Panc1 (cell line): ENCODE results near the gene CPZ. TPM values are rescaled to one million over a fixed set of nuclear protein-coding genes. Genes with fewer than 3 reads are reported as not detected.
"Not testable (repeated sequence)": the region's sequence is repeated elsewhere in the genome, so short reads cannot be mapped to it uniquely, and the experiment has no call there.

ENCODE experiments used
- ATAC-seq: fragments of 200-7000 bp; cut with Tn5 transposase; 2 replicates; pipeline ENCODE4 v1.9.1; 2020; ENCODE audit warnings: mild to moderate bottlenecking, moderate library complexity
- BruUV-seq: library from RNA; stranded (reverse); fragments of 400-500 nt; replicated peaks from 2 replicates; lab custom pipeline; 2021; lab: Mats Ljungman, UMichigan
- CTCF ChIA-PET: fragments of 300-600 bp; sonication (Branson Sonifier 250); formaldehyde crosslinking; loops from one replicate; lab custom pipeline; 2022; ENCODE audit warnings: antibody characterized with exemption; lab: Charles Lee
- POLR2A ChIA-PET: fragments of 300-600 bp; sonication (Branson Sonifier 250); formaldehyde crosslinking; loops from one replicate; lab custom pipeline; 2022; ENCODE audit warnings: antibody characterized with exemption; lab: Charles Lee
- DNase-seq: peaks from one replicate; pipeline ENCODE4 v3.0.0-alpha.2; 2010; ENCODE audit warnings: low read depth, low spot score
- H3K27ac ChIP-seq: 2 replicates; pipeline ENCODE4 v1.5.1; 2011; ENCODE audit warnings: mild to moderate bottlenecking, low read length, inconsistent platforms
- H3K27me3 ChIP-seq: fragments of 200-500 bp; sonication (Bioruptor generic); 2 replicates; pipeline ENCODE4 v1.6.0; 2014; ENCODE audit warnings: low read length, inconsistent platforms; ENCODE audit not compliant: control insufficient read depth, insufficient read depth
- H3K36me3 ChIP-seq: fragments of 200-500 bp; sonication (Bioruptor generic); 2 replicates; pipeline ENCODE4 v1.5.1; 2014; ENCODE audit warnings: inconsistent platforms, mild to moderate bottlenecking, low read length, moderate library complexity; ENCODE audit not compliant: control insufficient read depth, insufficient read depth
- H3K4me1 ChIP-seq: 2 replicates; pipeline ENCODE4 v1.5.1; 2011; ENCODE audit warnings: inconsistent platforms, mild to moderate bottlenecking, low read length, moderate library complexity; ENCODE audit not compliant: control insufficient read depth, insufficient read depth
- H3K4me3 ChIP-seq, 2 experiments: 2 replicates each; pipeline ENCODE4 v1.5.1; 2011 to 2012; ENCODE audit warnings: low read depth in 2 of 2, low read length in 2 of 2, mild to moderate bottlenecking in 2 of 2, inconsistent platforms in 1 of 2, moderate library complexity in 1 of 2
- H3K9me3 ChIP-seq: fragments of 200-500 bp; sonication (Bioruptor generic); 2 replicates; pipeline ENCODE4 v1.5.1; 2014; ENCODE audit warnings: low read depth, mild to moderate bottlenecking, inconsistent platforms, low read length, moderate library complexity; ENCODE audit not compliant: control insufficient read depth, insufficient read depth
- POLR2AphosphoS5 ChIP-seq: IDR thresholded peaks from 2 replicates; pipeline ENCODE4 v1.6.1; 2012; ENCODE audit warnings: mild to moderate bottlenecking, low read depth, low read length, moderate library complexity
- SIN3A ChIP-seq: IDR thresholded peaks from 2 replicates; pipeline ENCODE4 v1.6.1; 2012; ENCODE audit warnings: low read depth, mild to moderate bottlenecking, low read length, moderate library complexity, borderline replicate concordance; ENCODE audit not compliant: insufficient read depth
- TCF7L2 ChIP-seq: IDR thresholded peaks from 2 replicates; pipeline ENCODE4 v1.6.1; 2011; ENCODE audit warnings: mild to moderate bottlenecking, low read depth, low read length, inconsistent platforms
- in situ Hi-C: cut with HindIII; loops from 2 replicates; pipeline ENCODE4 v1.10.0; 2016; ENCODE audit warnings: low sequenced_read_pairs, low pct_unique_long_range_greater_than_20kb
- intact Hi-C: fragments of 100-400 bp; cut with micrococcal nuclease; formaldehyde crosslinking; loops from one replicate; pipeline ENCODE4 v1.10.0; 2022; ENCODE audit not compliant: unreplicated experiment
- total RNA-seq: library from RNA; stranded (reverse); gene quantifications from one replicate; pipeline ENCODE4 v1.2.1, GENCODE V29; 2021; ENCODE audit not compliant: unreplicated experiment
- TF ChIP-seq, protein P1 (sequence below), 2 experiments: IDR thresholded peaks; 2 replicates each; pipeline ENCODE4 v1.6.1; 2011 to 2012; ENCODE audit warnings: low read depth in 2 of 2, control low read depth in 1 of 2, low read length in 1 of 2, mild to moderate bottlenecking in 1 of 2, moderate library complexity in 1 of 2; ENCODE audit not compliant: insufficient read depth in 1 of 2
- TF ChIP-seq, protein P2 (sequence below): fragments of 450-650 bp; IDR thresholded peaks from 2 replicates; pipeline ENCODE4 v1.5.1; 2017; ENCODE audit warnings: mild to moderate bottlenecking

The CPZ gene
- total RNA-seq, 1 experiment from 2014 or later: 0.15 TPM

DNA sequence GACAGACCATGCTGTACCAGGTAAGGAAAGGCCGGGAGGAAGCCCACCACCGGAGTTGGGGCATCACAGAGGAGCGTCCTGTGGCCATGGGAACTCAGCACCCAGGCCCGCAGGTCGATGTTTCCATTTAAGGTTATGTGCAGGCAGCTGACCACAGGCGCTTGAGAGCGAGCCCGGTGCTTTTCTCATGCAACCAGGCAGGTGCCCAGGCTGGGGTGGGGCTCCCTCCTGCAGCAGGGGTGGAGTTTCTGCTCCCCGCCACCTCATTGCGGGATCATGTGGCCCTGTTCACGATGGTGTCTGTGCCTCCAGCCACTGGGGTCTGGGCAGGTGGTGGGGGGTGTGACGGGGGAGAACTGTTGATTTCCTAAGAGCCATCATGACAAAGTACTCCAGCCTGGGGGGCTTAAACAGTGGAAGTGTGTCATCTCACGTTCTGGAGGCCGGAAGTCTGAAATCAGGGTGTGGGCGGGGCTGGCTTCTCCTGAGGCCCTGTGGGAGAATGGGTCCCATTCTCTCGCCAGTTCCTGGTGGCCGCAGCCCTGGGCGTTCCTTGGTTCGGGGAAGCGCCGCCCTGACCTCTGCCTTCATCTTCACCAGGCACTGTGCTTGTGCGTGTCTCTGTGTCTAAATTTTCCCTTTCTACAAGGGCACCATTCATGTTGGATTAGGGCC is 60.9 kb downstream of the CPZ start:
- POLR2A ChIA-PET: no interaction called here
- H3K4me3 ChIP-seq: no peak overlapping the region
- no peaks in the 10 kb centered on the region for H3K9me3 ChIP-seq
- DNase-seq: no peak
- H3K36me3 ChIP-seq: no peaks in the 10 kb centered on the region
- H3K4me1 ChIP-seq: no peaks in the 10 kb centered on the region
- TF ChIP-seq POLR2AphosphoS5: no peak
- TF ChIP-seq TCF7L2: no peak
- TF ChIP-seq SIN3A: no peak
- TF ChIP-seq, protein P1, sequence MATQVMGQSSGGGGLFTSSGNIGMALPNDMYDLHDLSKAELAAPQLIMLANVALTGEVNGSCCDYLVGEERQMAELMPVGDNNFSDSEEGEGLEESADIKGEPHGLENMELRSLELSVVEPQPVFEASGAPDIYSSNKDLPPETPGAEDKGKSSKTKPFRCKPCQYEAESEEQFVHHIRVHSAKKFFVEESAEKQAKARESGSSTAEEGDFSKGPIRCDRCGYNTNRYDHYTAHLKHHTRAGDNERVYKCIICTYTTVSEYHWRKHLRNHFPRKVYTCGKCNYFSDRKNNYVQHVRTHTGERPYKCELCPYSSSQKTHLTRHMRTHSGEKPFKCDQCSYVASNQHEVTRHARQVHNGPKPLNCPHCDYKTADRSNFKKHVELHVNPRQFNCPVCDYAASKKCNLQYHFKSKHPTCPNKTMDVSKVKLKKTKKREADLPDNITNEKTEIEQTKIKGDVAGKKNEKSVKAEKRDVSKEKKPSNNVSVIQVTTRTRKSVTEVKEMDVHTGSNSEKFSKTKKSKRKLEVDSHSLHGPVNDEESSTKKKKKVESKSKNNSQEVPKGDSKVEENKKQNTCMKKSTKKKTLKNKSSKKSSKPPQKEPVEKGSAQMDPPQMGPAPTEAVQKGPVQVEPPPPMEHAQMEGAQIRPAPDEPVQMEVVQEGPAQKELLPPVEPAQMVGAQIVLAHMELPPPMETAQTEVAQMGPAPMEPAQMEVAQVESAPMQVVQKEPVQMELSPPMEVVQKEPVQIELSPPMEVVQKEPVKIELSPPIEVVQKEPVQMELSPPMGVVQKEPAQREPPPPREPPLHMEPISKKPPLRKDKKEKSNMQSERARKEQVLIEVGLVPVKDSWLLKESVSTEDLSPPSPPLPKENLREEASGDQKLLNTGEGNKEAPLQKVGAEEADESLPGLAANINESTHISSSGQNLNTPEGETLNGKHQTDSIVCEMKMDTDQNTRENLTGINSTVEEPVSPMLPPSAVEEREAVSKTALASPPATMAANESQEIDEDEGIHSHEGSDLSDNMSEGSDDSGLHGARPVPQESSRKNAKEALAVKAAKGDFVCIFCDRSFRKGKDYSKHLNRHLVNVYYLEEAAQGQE (IDR thresholded peaks at IDR 0.05; ENCODE audit: insufficient read depth in 1 of 2, low read depth in 2 of 2, low read length in 1 of 2): no peak
- TF ChIP-seq, protein P2, sequence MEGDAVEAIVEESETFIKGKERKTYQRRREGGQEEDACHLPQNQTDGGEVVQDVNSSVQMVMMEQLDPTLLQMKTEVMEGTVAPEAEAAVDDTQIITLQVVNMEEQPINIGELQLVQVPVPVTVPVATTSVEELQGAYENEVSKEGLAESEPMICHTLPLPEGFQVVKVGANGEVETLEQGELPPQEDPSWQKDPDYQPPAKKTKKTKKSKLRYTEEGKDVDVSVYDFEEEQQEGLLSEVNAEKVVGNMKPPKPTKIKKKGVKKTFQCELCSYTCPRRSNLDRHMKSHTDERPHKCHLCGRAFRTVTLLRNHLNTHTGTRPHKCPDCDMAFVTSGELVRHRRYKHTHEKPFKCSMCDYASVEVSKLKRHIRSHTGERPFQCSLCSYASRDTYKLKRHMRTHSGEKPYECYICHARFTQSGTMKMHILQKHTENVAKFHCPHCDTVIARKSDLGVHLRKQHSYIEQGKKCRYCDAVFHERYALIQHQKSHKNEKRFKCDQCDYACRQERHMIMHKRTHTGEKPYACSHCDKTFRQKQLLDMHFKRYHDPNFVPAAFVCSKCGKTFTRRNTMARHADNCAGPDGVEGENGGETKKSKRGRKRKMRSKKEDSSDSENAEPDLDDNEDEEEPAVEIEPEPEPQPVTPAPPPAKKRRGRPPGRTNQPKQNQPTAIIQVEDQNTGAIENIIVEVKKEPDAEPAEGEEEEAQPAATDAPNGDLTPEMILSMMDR: no peak
- in situ Hi-C loops: no loop called here
- no peaks in the 10 kb centered on the region for H3K27me3 ChIP-seq
- ATAC-seq: no peak
- BruUV-seq: no TSS peak
- no peak overlapping the region for H3K27ac ChIP-seq
- intact Hi-C loops: no loop called here
- CTCF ChIA-PET: no interaction called here

DNA sequence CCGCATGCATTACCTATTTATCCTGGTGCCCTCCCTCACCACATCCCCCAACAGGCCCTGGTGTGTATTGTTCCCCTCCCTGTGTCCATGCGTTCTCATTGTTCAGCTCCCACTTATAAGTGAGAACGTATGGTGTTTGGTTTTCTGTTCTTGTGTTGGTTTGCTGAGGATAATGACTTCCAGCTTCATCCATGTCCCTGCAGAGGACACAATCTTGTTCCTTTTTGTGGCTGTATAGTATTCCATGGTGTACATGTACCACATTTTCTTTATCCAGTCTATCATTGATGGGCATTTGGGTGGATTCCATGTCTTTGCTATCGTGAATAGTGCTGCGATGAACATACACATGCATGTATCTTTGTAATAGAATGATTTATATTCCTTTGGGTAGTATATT is 61.6 kb downstream of the CPZ start:
- H3K27me3 ChIP-seq: not testable (repeated sequence)

DNA sequence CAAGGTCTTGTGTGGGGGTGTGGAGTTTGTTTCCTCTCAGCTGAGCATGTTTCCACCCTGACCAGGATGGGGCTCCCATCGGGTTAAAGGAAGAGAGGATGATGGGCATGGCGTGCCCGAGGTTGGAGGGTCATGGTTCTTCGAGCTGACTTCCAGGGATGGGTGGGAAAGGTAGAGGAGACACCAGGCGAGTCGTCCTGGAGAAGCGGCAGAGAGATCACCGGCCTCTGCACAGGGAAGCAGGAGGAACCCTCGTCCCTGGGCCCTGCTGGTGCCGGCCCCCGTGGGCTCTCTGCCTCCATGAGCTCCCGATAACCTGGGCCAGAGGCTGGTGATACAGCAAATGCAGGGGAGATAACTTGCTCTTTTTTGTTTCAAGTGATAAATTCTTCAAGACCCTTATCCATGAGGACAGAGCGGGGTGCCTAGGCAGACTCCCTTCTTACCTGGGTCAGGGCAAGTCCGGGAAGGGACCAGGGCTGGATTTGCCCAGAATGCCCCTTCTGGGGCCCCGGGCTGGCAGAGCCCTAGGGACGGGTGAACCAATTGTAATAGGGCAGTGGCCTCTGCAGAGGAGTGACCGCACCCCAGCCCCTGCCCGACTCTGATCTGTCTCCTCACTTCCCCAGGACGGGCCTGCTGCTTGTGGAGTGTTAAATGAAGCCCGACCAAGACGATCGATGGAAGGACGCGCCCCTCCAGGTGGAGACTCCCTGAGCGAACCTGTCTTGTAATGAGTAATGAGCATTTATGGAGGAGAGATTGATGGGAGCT is 63.0 kb downstream of the CPZ start:
- CTCF ChIA-PET: no interaction called here

More for the DNA sequence above, 61.6 kb downstream of the CPZ start:
- intact Hi-C loops, H3K36me3 ChIP-seq, in situ Hi-C loops, H3K9me3 ChIP-seq, ATAC-seq, POLR2A ChIA-PET, DNase-seq, CTCF ChIA-PET, H3K4me1 ChIP-seq, H3K4me3 ChIP-seq, BruUV-seq, H3K27ac ChIP-seq: not testable (repeated sequence)

More for the DNA sequence above, 63.0 kb downstream of the CPZ start:
- POLR2A ChIA-PET: no interaction called here
- Histone ChIP-seq H3K4me1 (no peaks in the 10 kb centered on the region), H3K27ac (no peak overlapping the region), H3K36me3 (no peaks in the 10 kb centered on the region), H3K27me3 (no peaks in the 10 kb centered on the region), H3K9me3 (no peaks in the 10 kb centered on the region), H3K4me3 (no peak overlapping the region)
- ATAC-seq: no peak
- intact Hi-C loops (no loop called here), in situ Hi-C loops (no loop called here)
- BruUV-seq: no TSS peak
- DNase-seq: no peak
- TF ChIP-seq, protein P2: no peak
- no peak for TF ChIP-seq TCF7L2
- TF ChIP-seq, protein P1 (IDR thresholded peaks at IDR 0.05; ENCODE audit: insufficient read depth in 1 of 2, low read depth in 2 of 2, low read length in 1 of 2): no peak
- TF ChIP-seq POLR2AphosphoS5: no peak
- TF ChIP-seq SIN3A: no peak
